Myocyte (in vitro differentiated cells): ENCODE results near the gene PTPRM. TPM values are rescaled to one million over a fixed set of nuclear protein-coding genes. Genes with fewer than 3 reads are reported as not detected.

ENCODE experiments used
- DNase-seq: peaks from one replicate; pipeline ENCODE4 v3.0.0-alpha.2; 2012; ENCODE audit warnings: low read depth
- total RNA-seq: library from RNA; depleted of rRNA; stranded (reverse); fragments of >200 nt; gene quantifications from 2 replicates; pipeline ENCODE4 v1.2.3, GENCODE V29; 2014

The PTPRM gene
- total RNA-seq, 1 donor from 2014 or later: 26.9 TPM

GRCh38 chr18:8453528-8453927 is 886.4 kb downstream of the PTPRM start:
- no peak for DNase-seq

GRCh38 chr18:8454136-8454535 is 887.0 kb downstream of the PTPRM start:
- no peak for DNase-seq

DNA sequence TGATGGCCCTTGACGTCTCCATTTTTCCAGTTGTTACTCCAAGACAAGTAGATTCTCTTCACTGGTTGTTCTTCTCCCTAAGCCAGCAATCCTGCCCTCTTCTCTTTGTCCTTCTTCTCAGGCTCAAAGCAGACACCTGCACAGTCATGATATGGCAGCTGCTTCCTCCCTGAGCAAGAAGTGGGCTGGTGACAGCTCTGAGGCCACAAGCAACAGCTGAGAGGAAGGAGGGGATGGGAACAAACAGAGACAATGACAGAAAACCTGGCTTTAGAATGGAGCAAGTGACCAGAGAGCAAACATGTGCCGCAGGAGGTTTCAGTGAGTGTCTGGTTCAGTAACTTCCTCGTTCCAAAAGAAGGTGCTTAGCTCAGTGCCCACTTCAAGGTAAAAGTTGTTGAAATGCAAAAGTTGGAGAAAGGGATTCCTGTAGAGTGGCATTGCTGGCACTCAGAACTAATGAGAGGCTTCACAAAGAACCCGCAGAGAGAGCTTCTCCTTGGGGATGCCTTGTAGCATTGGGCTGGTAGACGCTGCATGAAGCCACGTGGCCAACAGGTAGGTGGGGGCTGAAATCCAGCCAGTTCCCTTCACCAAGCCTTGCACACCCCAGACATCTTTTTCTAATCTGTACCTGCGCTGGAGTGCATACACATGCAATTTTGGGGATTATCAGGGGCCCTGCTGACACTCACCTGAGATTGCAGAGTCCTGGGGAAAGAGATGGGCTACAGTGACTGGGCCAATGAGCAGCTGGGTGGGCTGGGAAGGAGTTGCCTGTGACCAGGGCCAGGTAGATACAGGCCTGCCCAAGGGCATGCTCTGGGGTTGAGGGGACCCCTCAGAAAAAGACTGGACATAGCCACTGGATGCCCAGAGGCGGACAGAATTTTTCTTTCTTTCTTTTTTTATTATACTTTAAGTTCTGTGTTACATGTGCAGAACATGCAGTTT is 888.8 kb downstream of the PTPRM start:
- DNase-seq: peak; percentile 88
